GM23338 (cell line): Measurements from ENCODE around the gene ZNF587. TPM values are rescaled to one million over a fixed set of nuclear protein-coding genes. Genes with fewer than 3 reads are reported as not detected.

Experiments
- ATAC-seq: fragments of 200-7000 bp; cut with Tn5 transposase; 3 replicates; pipeline ENCODE4 v1.9.1; 2020
- DNase-seq: peaks from one replicate; pipeline ENCODE4 v3.0.0-alpha.2; 2015; ENCODE audit warnings: low spot score
- H2AFZ ChIP-seq: fragments of 200-600 bp; sonication (generic); 2 replicates; pipeline ENCODE4 v1.8.0; 2016; ENCODE audit warnings: antibody characterized with exemption, mild to moderate bottlenecking, moderate library complexity
- H3F3A ChIP-seq: fragments of 200-600 bp; sonication (generic); replicated peaks from 2 replicates; pipeline ENCODE4 v1.8.0; 2017; ENCODE audit warnings: antibody characterized with exemption, mixed run types, low read depth
- H3K27ac ChIP-seq: fragments of 200-600 bp; sonication (generic); 2 replicates; pipeline ENCODE4 v1.6.1; 2016; ENCODE audit warnings: low read depth
- H3K27me3 ChIP-seq: fragments of 200-600 bp; sonication (generic); 2 replicates; pipeline ENCODE4 v1.8.0; 2016; ENCODE audit warnings: mild to moderate bottlenecking, mixed run types, moderate library complexity; ENCODE audit not compliant: insufficient read depth
- H3K36me3 ChIP-seq: fragments of 200-600 bp; sonication (generic); 2 replicates; pipeline ENCODE4 v1.8.0; 2016; ENCODE audit warnings: mild to moderate bottlenecking; ENCODE audit not compliant: insufficient read depth
- H3K4me1 ChIP-seq: fragments of 200-600 bp; sonication (generic); 2 replicates; pipeline ENCODE4 v1.8.0; 2016; ENCODE audit warnings: mild to moderate bottlenecking, moderate library complexity; ENCODE audit not compliant: insufficient read depth
- H3K4me2 ChIP-seq: fragments of 200-600 bp; sonication (generic); 2 replicates; pipeline ENCODE4 v1.7.1; 2017; ENCODE audit warnings: mixed run types
- H3K4me3 ChIP-seq: fragments of 200-600 bp; sonication (generic); 2 replicates; pipeline ENCODE4 v1.6.1; 2016; ENCODE audit warnings: mixed run types
- H3K79me2 ChIP-seq: fragments of 200-600 bp; sonication (generic); replicated peaks from 2 replicates; pipeline ENCODE4 v1.8.0; 2017; ENCODE audit warnings: mild to moderate bottlenecking; ENCODE audit not compliant: insufficient read depth
- H3K9me2 ChIP-seq: fragments of 200-600 bp; sonication (generic); 2 replicates; pipeline ENCODE4 v1.8.0; 2017; ENCODE audit not compliant: insufficient read depth
- H4K20me1 ChIP-seq: fragments of 200-600 bp; sonication (generic); replicated peaks from 2 replicates; pipeline ENCODE4 v1.8.0; 2017; ENCODE audit warnings: mild to moderate bottlenecking; ENCODE audit not compliant: insufficient read depth
- H3K27ac Mint-ChIP-seq: 2 replicates; pipeline ENCODE4 v1.8.0; 2020; ENCODE audit warnings: inconsistent platforms, mild to moderate bottlenecking, moderate library complexity, mixed read lengths
- H3K27me3 Mint-ChIP-seq: 3 replicates; pipeline ENCODE4 v1.8.0; 2022; ENCODE audit warnings: low read depth, mild to moderate bottlenecking, moderate library complexity, mixed read lengths, inconsistent platforms; ENCODE audit not compliant: insufficient read depth, poor library complexity
- H3K36me3 Mint-ChIP-seq: 3 replicates; pipeline ENCODE4 v1.8.0; 2021; ENCODE audit warnings: low read depth, mild to moderate bottlenecking, inconsistent platforms, moderate library complexity, mixed read lengths
- H3K4me1 Mint-ChIP-seq: 3 replicates; pipeline ENCODE4 v1.8.0; 2020; ENCODE audit warnings: mild to moderate bottlenecking, inconsistent platforms, mixed read lengths
- H3K4me3 Mint-ChIP-seq: 3 replicates; pipeline ENCODE4 v1.8.0; 2021; ENCODE audit warnings: moderate library complexity, mild to moderate bottlenecking, inconsistent platforms, mixed read lengths
- H3K9me3 Mint-ChIP-seq: 3 replicates; pipeline ENCODE4 v1.8.0; 2020; ENCODE audit warnings: moderate library complexity, mild to moderate bottlenecking, inconsistent platforms, mixed read lengths
- CREB1 ChIP-seq: fragments of 250-450 bp; sonication (Bioruptor Pico); IDR thresholded peaks from 2 replicates; pipeline ENCODE4 v1.5.0; 2020; ENCODE audit warnings: low read depth, mild to moderate bottlenecking, moderate library complexity
- CTCF ChIP-seq, 2 experiments: fragments of 200-600 bp in 1 of 2; sonication (generic) in 1 of 2; conservative IDR thresholded peaks; 2 replicates each; pipeline versions ENCODE4 v1.5.1 to v1.6.1; 2016 to 2017; ENCODE audit warnings: antibody characterized with exemption in 2 of 2, low read depth in 2 of 2, mild to moderate bottlenecking in 2 of 2, moderate library complexity in 1 of 2
- EZH2 ChIP-seq: fragments of 200-600 bp; sonication (generic); IDR thresholded peaks from one replicate; pipeline ENCODE4 v1.8.0; 2017; ENCODE audit warnings: antibody characterized with exemption, mild to moderate bottlenecking, low read depth; ENCODE audit not compliant: unreplicated experiment
- EZH2phosphoT487 ChIP-seq: fragments of 200-600 bp; sonication (generic); IDR thresholded peaks from one replicate; pipeline ENCODE4 v1.8.1; 2018; ENCODE audit warnings: antibody characterized with exemption; ENCODE audit not compliant: unreplicated experiment
- JUNB ChIP-seq: IDR thresholded peaks from one replicate; pipeline ENCODE4 v1.6.1; 2016; ENCODE audit warnings: antibody characterized with exemption; ENCODE audit not compliant: unreplicated experiment
- NANOG ChIP-seq: IDR thresholded peaks from 2 replicates; pipeline ENCODE4 v1.6.1; 2016; ENCODE audit warnings: antibody characterized with exemption, borderline replicate concordance
- POLR2AphosphoS5 ChIP-seq: IDR thresholded peaks from 2 replicates; pipeline ENCODE4 v1.6.1; 2016; ENCODE audit warnings: antibody characterized with exemption, low read depth
- REST ChIP-seq: IDR thresholded peaks from one replicate; pipeline ENCODE4 v1.6.1; 2018; ENCODE audit warnings: antibody characterized with exemption; ENCODE audit not compliant: unreplicated experiment
- STAT1 ChIP-seq: IDR thresholded peaks from one replicate; pipeline ENCODE4 v1.6.1; 2016; ENCODE audit warnings: antibody characterized with exemption; ENCODE audit not compliant: unreplicated experiment
- ZNF114 ChIP-seq: fragments of 250-450 bp; sonication (Bioruptor Pico); IDR thresholded peaks from 2 replicates; pipeline ENCODE4 v1.5.0; 2020; ENCODE audit warnings: mild to moderate bottlenecking, moderate library complexity
- ZNF331 ChIP-seq: fragments of 250-450 bp; sonication (Bioruptor Pico); IDR thresholded peaks from 2 replicates; pipeline ENCODE4 v1.5.0; 2020; ENCODE audit warnings: low read depth, mild to moderate bottlenecking, moderate library complexity
- ZNF462 ChIP-seq: fragments of 250-450 bp; sonication (Bioruptor Pico); IDR thresholded peaks from 2 replicates; pipeline ENCODE4 v1.5.0; 2020; ENCODE audit warnings: mild to moderate bottlenecking, moderate library complexity
- polyA plus RNA-seq: library from polyadenylated mRNA; unstranded; fragments of >200 nt; fragmentation: Nextera tagmentation; extraction: Ambion mirVana; gene quantifications from 2 replicates; pipeline ENCODE4 v1.2.1, GENCODE V29; 2016
- total RNA-seq: library from RNA; depleted of rRNA; stranded (reverse); fragments of >200 nt; shearing (Covaris generic); gene quantifications from 2 replicates; pipeline ENCODE4 v1.2.3, GENCODE V29; 2014
- TF ChIP-seq, protein P1 (sequence below): IDR thresholded peaks from 2 replicates; pipeline ENCODE4 v1.6.1; 2016; ENCODE audit warnings: antibody characterized with exemption

The ZNF587 gene
- total and polyA plus RNA-seq, 2 experiments from 2014 or later, result 12.8 to 31.8 TPM

DNA sequence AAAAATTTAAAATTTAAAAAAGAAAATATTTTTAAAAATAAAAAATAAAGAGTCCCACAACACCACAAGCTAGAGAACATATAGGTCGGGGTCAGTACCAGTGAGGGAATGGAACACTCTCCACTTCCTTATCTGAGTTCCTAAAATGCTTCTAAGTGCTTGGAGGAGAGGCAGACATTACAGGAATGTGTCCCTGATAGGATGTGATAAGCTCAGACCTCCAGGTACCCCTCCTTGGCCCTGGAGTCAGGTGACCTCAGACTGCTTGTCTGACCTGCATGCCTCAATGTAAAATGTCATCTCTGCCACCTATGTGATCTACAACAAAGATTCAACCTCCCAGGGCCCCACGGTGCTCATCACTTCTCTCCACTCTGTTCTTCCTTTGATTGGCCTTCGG is 36.4 kb downstream of the ZNF587 start:
- DNase-seq, result peak; percentile 42
- Mint-ChIP-seq H3K4me1 (peaks cover 38% of the 10 kb centered on the region), H3K27ac (peak overlapping the region; percentile 60), H3K36me3 (peaks cover 59% of the 10 kb centered on the region), H3K9me3 (peaks cover 3% of the 10 kb centered on the region; the same call in 2 of the 3 replicates), H3K27me3 (peaks cover 5% of the 10 kb centered on the region), H3K4me3 (peak overlapping the region; percentile 92)
- no peaks in the 10 kb centered on the region; the same call in 1 of the 2 replicates for H3K9me2 ChIP-seq
- no peaks in the 10 kb centered on the region; the same call in 1 of the 2 replicates for H3F3A ChIP-seq
- H3K4me3 ChIP-seq, result peak overlapping the region; percentile 73
- H3K4me1 ChIP-seq, result peaks cover 40% of the 10 kb centered on the region
- ATAC-seq, result no peak
- H3K4me2 ChIP-seq, result peak overlapping the region; percentile 75
- peaks cover 60% of the 10 kb centered on the region for H3K79me2 ChIP-seq
- H4K20me1 ChIP-seq, result peaks cover 40% of the 10 kb centered on the region
- peaks cover 18% of the 10 kb centered on the region for H3K36me3 ChIP-seq
- H3K27ac ChIP-seq, result peak overlapping the region; percentile 97
- no peak overlapping the region for H2AFZ ChIP-seq
- no peak for TF ChIP-seq ZNF114
- no peak for TF ChIP-seq EZH2phosphoT487
- TF ChIP-seq JUNB, result no peak
- TF ChIP-seq CTCF (conservative IDR thresholded peaks at IDR 0.05; ENCODE audit: low read depth in 2 of 2), result no peak
- TF ChIP-seq NANOG, result no peak
- TF ChIP-seq ZNF331 (CRISPR knock-in tag), result no peak
- TF ChIP-seq EZH2, result no peak
- no peak for TF ChIP-seq STAT1
- no peak for TF ChIP-seq REST
- no peak for TF ChIP-seq ZNF462 (CRISPR knock-in tag)
- no peak for TF ChIP-seq POLR2AphosphoS5
- TF ChIP-seq, protein P1, sequence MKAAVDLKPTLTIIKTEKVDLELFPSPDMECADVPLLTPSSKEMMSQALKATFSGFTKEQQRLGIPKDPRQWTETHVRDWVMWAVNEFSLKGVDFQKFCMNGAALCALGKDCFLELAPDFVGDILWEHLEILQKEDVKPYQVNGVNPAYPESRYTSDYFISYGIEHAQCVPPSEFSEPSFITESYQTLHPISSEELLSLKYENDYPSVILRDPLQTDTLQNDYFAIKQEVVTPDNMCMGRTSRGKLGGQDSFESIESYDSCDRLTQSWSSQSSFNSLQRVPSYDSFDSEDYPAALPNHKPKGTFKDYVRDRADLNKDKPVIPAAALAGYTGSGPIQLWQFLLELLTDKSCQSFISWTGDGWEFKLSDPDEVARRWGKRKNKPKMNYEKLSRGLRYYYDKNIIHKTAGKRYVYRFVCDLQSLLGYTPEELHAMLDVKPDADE, result no peak
- TF ChIP-seq CREB1 (CRISPR knock-in tag), result no peak
- H3K27me3 ChIP-seq, result no peaks in the 10 kb centered on the region
